ENCODE data around the gene CXXC4.

Gene CXXC4

DNA sequence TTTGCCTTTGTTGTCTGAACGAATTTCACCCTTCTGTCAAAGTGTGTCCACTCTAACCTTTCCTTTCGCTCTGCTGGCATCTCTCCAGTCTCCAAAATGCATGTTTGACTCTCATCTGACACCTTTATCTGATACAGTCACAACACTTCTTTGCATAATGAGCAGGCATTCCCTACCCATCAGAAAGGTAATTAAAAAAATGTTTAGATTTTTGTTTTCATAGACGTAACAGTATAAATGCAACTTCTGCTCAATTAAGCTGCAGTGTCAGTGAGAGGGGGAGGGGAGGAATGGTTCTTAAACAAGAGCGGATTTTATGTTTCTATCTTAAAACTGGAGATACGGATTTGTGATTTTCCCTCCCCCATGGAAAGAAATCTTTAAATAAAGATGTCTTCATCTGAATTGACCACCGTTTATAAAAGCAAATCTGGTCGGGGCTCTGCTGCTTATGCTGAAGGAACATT lies 70.2 kb downstream of the CXXC4 start:
- peak overlapping the region; percentile 62 for H3K4me3 ChIP-seq (ENCODE audit: low read depth, low read length)
- DNase-seq = no peak

DNA sequence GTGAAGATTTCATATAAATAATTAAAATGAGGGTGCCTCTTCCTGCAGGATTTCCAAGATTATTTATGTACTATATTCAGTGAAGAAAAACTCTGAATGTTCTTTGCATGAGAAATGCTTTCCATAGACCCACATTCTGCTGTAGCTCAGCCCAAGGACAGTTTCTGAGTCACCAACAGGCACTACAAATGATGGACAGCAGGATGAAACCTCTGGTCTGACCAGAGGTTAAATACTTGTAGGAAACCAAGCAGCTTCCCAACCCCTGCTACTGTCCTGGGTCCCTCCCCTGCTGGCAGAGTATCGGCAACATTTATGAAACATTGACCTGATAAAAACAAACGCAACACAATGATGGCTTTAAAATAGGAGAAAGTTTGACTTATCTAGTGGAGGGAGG lies 73.1 kb downstream of the CXXC4 start:
- H3K4me1 ChIP-seq = peaks cover 7% of the 10 kb centered on the region
- no peaks in the 10 kb centered on the region for H3K36me3 ChIP-seq
- TF ChIP-seq, protein P1, sequence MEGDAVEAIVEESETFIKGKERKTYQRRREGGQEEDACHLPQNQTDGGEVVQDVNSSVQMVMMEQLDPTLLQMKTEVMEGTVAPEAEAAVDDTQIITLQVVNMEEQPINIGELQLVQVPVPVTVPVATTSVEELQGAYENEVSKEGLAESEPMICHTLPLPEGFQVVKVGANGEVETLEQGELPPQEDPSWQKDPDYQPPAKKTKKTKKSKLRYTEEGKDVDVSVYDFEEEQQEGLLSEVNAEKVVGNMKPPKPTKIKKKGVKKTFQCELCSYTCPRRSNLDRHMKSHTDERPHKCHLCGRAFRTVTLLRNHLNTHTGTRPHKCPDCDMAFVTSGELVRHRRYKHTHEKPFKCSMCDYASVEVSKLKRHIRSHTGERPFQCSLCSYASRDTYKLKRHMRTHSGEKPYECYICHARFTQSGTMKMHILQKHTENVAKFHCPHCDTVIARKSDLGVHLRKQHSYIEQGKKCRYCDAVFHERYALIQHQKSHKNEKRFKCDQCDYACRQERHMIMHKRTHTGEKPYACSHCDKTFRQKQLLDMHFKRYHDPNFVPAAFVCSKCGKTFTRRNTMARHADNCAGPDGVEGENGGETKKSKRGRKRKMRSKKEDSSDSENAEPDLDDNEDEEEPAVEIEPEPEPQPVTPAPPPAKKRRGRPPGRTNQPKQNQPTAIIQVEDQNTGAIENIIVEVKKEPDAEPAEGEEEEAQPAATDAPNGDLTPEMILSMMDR (IDR thresholded peaks at IDR 0.05; ENCODE audit: low read depth, low read length) = no peak
- no peak for DNase-seq
- no peaks in the 10 kb centered on the region for H3K27me3 ChIP-seq
- H3K4me3 ChIP-seq (ENCODE audit: low read depth, low read length) = no peak overlapping the region
- no peaks in the 10 kb centered on the region for H3K9me3 ChIP-seq

More for the DNA sequence above, 70.2 kb downstream of the CXXC4 start:
- peaks cover 7% of the 10 kb centered on the region for H3K4me1 ChIP-seq
- no peaks in the 10 kb centered on the region for H3K36me3 ChIP-seq
- H3K9me3 ChIP-seq = no peaks in the 10 kb centered on the region
- no peaks in the 10 kb centered on the region for H3K27me3 ChIP-seq
- TF ChIP-seq, protein P1 (IDR thresholded peaks at IDR 0.05; ENCODE audit: low read depth, low read length) = no peak

DNA sequence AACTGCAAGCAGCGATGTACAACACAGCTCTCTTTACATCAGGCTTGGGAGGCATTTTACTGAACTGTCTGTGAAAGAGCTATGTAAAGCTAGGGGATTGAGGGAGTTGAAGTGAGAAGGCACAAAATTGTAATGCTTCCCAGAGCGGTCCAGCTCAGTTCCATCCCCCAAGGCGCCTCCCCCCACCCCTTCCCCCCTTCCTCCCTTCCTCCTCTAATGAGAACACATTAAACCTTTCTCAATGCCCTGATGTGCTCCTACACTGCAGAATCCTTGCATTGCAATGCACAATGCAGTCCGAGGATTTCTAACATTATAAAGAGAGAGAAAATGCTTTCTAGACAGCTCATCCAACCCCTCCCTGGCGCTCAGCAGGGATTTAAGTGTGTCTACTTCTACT lies 73.9 kb downstream of the CXXC4 start:
- H3K36me3 ChIP-seq = no peaks in the 10 kb centered on the region
- no peaks in the 10 kb centered on the region for H3K27me3 ChIP-seq
- H3K9me3 ChIP-seq = no peaks in the 10 kb centered on the region
- DNase-seq = no peak
- H3K4me1 ChIP-seq = peaks cover 7% of the 10 kb centered on the region
- H3K4me3 ChIP-seq (ENCODE audit: low read depth, low read length) = peak overlapping the region; percentile 18; the same call in 1 of the 2 replicates
- TF ChIP-seq, protein P1 (IDR thresholded peaks at IDR 0.05; ENCODE audit: low read depth, low read length) = no peak
